TTC549 (cell line): Measurements from ENCODE around the gene LRP1.

ENCODE experiments used
- FAIRE-seq: peaks from 2 replicates; lab custom pipeline; 2012; peaks lifted over from hg19 to GRCh38; lab: Jason Lieb, UNC

LRP1 gene

DNA sequence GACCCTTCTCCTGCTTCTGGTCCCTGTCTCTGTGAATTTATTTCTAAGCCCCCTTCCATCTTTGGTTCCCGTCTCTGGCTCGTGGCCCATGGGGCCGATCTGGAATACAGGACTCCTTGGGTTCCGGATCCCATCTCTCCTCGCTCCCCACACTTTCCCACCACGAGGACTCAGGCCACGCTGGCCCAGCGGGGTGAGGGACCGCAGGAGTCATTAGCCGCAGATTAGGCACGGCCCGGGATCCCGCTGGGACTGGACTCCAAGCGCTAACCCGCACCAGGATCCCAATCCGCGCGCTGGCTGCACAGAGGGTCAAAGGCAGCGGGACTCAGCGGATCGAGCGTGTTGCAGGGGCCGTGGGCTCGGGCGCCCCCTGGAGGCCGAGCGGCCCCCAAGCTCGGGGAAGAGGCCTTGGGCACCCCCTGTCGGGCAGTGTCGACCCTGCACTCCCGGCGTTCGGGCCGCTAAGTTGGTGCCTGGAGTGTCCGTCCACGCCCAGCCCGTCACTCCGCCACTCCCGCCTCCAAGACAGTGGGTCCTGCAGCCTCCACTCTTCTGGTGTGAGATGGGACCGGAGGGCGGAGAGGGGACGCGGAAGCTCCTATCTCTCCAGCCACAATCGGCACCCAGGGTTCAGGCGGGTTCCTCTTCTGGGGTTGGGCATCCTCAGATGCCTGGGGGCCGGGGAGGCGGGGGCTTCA lies 110.7 kb downstream of the LRP1 start:
- FAIRE-seq = no peak

DNA sequence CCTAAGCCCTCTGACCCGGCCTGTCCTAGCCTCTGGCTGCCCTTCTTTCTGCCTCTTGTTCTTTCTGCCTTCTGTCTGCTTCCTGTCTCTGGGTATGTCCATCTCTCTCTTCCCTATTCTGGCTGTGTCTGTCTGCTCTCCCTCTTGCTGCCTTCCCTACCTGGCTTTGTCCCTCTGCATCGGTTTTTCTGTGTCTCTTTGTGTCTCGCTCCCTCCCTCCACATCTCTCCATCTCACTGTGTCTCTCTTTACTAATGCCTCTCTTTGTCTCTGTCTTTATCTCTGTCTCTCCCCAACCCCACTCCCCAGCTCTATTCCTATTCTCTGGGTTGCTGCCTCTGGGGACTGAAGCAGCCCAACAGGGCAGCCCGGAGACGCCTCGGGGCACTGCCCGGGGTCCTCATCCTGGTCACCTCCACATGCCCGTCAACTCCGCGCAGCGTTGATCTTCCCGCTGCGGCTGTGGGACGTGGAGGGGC lies 111.3 kb downstream of the LRP1 start:
- no peak for FAIRE-seq

DNA sequence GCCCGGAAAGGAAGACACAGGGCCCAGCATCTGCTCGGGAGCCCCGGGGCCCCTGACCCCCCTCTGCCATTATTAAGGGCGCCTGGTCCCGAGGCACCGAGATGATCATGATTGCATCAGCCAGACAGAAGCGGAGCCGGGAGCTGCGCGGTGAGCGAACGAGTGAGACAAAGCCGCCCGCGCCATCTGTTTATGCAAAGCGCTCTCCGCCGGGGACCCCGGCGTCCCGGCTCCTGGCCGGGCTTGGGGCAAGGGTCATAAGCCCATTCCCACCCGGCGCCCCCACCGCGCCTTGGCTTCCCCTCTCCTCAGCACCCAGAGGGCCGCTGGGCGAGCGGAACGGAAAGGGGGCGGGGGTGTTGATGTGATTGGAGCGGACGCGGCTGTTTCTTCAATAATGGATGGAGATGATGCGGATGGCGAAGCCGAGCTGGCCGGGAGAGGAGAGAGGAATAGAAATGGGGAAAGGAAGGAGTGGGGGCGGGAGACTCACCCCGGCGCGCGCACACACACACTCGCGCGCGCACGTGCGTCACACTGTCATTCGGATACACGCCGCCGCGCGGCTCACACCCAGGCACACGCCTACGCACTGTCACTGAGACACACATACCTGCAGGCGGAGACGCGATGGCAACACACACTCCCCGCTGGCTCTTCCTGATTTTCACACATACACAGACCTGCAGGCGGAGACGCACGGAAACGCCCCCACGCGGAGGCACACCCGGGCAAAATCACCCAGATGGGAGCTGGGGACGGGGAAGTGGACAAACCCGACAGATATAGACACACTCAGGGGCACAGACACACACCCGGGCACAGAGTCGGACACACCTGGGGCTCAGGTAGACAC lies 112.0 kb downstream of the LRP1 start:
- FAIRE-seq = no peak

DNA sequence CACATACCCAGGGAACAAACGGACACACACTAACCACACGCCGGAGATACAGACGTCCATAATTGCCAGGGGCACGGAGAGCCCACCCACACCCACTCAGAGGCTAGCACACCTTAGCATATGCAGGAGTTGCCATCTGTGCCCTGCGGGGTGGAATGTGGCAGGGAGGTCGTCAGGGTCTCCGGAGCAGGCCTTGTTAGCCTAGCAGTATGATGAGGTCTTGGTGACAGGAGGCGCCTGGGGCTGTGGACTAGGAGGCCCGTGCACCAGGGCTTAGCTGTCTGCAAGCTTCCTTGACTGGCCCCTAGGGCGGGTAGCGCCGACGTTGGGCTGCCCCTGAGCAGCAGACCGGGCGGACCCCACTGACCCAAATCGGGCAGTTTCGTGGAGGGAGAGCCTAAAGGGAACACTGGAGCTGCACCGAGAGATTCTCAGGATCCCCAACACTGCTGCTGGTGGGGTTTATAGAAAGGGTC lies 112.7 kb downstream of the LRP1 start:
- FAIRE-seq = no peak

DNA sequence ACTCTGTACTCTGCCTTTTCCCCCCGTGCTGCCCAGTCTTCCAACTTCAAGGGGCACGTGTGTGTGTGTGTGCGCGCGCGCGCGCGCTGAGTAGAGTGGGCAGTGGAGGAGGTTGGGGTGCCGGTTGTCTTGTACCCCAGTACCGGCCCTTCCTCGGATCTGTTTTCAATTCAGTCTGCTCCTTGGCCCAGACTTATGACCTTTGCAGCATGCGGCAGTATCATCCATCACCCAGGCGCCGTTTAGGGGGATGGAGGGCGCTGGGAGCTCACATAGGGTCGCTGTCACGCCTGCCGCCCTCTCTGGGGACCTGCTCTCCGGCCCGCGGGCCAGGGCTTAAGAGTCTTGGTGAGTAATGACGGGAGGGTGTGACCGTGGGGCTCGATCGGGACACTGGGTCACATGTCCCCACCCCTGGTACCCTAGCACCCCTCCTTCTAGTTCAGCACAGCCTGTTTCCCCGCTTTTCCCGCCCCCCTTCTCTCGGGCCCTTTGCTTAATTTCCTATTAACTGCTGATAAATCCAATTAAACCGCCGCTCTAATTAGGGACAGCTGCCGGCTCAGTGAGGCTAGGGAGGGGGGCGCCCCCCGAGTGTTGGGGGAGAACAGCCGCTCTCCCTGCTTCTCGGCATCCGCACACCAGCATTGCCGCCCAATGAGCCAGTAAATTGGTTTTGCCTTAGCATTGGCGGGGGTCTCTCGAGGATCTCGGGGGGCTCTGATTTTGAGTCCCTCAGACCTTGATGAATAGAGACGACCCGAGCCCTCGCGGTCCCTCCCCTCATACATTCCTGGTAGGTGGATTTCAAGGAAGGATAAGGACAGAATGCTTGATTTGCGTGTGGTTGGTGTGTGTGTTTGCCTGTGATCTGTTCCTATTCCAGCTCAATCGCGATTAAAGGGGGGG lies 113.4 kb downstream of the LRP1 start:
- no peak for FAIRE-seq

DNA sequence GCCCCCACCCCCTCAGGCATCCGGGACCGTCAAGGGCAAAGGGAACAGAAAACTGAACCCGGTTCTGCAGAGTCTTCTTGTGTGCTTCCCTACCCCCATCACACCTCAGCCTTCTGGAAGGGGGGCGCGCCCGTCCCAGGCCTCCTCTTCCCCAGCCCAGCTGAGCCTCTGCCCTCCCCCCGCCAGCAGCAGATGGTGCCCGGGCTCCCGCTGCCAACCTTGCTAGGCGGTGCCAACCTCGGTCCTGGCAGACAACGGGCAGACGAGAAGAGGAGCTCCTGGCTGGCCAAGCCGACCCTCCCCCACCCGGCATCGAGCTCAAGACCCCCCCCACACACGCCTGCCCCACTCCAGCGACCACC lies 114.0 kb downstream of the LRP1 start:
- FAIRE-seq = no peak

DNA sequence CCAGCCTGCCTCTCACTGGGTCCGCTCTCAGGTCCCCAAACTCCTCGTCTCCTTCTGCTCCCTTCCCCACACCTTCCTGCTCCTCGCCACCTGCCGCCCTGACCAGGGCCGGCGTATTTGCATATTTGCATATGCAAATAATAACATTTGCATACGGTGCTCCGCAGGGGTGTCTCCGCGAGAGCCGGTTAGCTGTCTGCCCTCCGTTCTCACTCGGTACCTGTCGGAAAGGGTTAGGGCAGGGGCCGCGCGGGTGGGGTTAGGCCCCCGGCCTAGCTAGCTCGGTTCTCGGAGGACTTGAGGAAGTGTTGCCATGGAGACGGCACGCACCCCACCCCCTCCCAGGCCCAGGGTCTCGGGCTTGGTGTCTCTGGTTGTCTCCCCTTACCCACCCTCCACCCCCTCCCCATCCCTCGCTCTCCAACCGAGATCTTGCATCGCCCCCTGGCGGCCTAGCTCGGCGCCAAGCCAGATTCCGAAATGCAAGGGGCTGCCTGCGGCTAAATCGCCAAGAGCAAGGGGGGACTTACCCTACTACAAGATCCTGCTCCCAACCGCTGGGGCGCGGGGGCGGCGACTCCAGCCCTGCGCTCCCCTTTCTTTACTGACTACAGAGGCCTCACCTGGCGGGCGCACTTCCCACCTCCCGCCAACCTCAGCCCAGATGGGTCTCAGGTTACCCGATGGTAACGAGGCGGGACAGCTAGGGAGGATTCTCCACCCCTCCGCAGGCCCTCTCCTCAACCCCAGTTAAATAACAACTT lies 114.6 kb downstream of the LRP1 start:
- FAIRE-seq = no peak

DNA sequence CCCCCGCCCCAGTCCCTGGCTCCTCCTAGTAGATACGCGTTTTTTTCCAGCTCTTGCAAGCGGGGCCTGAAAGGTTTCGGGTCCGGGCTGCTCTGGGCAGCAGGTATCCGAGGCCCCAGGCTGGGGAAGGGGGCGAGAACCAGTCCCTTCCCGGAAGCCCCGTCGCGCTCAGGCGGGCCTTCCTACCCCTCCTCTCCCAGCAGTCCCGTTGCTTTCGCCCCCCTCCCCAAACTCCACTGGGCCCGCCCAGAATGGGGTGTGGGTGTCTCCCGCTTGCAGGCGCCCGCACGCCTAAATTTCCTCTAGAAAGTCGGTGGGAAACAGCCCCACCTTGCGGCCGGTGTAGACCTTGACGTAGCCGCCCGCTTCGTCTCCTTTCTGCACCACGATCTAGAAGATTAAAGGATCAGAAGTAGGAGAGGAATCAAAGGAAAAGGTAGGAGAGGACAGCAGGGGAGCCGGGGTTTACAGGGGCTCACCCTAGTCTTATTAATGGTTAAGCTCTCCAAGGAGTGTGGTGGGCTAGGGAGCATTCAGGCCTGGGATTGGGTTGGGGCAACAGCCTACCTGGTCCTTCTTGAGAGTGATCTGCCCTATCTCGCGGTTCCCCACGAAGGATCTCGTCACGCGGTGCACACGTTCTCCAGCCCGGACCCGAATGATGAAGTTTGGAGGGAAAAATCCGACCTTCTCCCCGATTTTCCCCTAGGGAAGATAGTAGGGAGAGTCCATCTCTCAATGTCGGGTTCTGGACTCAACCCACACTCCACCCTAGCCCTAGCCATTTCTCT lies 115.4 kb downstream of the LRP1 start:
- FAIRE-seq = no peak

DNA sequence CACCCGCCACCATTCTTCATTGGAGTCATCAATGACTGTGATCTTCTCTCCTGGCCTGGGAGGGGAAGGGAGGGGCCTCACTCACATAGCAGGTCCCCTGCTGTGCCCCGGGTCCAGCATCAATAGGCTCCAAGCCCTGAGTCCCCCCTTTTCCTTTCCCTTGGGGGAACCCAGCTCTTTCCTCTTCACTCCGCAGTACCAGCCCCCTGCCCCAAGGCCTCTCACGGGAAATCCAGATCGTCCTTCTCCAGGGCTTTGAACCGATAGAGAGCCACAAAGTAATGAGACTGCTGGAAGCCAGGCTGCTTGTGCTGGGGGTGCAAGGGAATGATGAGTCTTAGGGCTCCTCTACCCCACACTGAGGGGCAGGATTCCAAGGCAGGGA lies 116.0 kb downstream of the LRP1 start:
- FAIRE-seq = no peak

DNA sequence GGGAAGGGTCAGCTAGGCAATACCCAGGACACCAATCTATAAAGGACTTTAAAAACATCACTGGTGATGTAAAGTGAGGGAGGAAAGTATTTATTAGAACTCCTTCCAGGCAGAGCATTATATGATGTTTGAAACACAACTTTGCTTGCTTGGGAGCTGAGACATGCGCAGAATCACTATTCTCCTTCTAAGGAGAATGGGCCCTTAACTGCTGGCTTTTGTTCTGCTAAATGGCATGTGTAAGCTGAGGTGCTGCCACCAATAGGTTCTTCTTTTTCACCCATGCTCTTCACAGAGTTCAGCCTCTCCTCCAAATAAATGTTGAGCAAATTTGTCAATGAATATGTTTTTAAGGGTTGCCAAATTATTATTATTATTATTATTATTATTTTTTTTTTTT lies 118.8 kb downstream of the LRP1 start:
- no peak for FAIRE-seq

DNA sequence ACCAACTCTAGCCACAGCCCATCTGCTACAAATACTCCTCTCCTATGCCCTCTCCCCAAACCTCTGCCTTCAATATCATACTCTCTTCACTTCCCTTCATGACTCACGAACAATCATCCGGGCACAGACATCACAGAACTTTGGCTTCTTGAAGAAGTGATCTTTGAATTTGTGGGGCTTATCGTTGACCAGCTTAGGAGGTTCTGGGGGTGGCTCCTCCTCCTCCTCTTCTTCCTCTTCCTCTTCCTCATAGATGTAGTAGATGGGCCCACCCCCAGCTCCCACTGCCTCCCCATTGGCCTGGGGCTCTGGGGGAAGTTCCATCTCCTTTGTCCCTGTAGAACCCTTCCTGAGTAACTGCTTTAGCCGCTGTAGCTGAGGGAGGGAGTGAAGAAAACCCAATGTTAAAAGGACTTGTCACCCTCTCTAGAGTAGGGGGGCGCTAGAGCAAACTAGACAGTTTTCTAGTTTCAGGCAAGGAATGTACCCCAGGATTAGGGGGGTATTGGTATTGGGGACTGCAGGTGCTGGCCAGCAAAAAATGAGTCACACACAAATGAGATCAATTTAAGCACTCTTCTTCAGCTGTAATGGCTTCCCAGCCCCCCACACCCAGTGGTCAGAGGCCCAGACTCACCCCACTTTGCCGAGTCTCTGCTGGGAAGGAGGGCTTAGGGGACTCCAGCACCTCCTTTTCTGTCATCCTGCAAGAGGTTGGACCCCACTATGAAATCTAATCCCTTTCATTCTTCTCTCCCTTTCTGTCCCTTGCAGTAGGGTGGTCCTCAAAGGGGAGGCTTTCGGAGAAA lies 120.9 kb downstream of the LRP1 start:
- no peak for FAIRE-seq

DNA sequence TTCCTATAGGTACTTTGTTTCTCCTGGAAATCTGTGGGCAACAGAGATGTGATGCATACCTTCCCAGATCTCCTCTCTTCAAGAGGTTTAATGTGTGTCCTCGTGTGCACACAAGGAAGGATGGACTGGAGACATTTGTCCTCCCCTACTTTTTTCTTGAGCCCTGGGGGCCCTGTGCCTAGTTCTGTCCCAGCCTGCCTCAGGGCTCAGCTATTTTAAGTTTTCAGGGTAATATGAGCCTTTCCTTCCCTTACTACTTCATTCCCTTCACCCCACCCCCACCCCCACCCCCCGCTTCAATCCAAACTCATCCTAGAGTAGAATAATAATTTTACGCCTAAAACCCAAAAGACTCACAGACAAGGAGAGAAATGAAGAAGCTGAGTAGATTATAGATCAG lies 122.3 kb downstream of the LRP1 start:
- FAIRE-seq = no peak

DNA sequence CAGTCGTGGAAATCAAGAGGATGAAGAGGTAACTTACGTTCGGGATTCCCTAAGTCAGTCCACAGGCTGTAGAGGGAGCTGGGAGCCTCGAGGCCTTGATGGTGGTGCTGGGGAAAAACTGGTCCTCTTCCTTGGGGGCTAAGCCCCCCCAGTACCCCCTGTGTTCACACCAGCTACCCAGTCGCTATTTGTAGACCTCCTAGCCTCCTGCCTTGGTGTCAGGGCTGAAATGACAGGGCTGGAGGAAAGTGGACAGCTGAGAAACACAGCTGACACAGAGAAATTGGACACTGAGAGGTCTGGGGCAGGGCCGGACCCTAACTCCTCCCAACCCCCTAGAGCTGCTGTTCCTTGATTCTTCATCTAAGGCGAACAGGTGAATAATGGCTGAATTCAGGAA lies 122.7 kb downstream of the LRP1 start, which contains the start of gene STAC3:
Gene STAC3 (minus strand): TSS at position 232 of the 400 bp plus-strand sequence. CDS start 1,551 bp downstream, outside the sequence.
- FAIRE-seq = no peak

DNA sequence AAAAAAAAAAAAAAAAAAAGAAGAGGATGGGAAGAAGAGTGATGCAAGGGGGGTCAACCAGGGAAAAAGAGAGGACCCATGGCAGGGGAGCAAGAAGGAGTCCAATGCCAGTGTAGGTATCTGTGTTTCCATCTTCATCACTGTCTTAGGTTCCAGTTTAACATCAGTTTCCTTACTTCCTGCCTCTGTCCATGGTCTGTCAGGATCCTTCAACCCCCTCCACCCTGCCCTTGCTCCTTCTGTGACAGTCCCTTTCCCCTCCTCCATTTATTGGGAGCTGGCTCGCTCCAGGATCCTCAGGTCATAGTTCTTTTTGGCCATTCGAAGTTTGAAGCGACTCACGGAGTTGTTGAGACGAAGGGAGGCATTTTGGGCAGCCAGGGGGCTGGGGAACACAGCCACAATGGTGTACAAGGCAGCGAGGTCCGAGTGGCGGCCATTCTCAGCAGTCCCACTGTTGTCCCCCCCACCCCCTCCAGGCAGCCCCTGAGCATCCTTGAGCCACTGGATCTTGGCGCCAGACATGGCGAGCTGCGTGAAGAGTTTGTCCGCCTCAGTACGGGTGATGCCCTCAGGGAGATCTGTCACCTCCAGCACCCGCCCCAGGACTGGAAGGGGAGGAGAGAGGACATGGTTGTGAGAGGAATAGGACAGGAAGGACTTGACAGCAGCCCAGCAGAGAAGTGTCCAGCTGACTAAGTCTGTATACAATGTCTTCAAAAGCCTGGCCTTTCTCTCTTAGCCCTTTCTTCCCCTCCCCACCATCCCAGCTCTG lies 126.4 kb downstream of the LRP1 start:
- FAIRE-seq = no peak

DNA sequence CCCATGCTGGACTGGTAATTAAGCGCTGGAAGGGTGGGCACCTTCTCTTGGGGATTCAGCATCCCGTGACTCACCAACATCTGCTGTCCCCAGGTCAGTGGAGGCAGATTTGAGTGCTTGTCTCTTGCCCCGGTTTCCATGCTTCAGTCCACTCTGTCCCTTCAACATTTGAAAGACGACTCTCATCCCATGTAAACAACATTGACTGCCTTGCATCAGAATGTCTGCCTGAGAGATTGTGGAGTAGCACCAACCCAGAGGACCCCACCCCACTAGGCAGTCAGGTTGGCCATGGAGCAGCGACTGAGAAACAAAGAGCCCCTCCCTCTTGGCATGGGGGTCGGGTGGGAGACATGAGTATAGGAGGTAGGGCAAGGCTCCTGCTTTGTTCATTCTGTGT lies 127.6 kb downstream of the LRP1 start:
- no peak for FAIRE-seq

DNA sequence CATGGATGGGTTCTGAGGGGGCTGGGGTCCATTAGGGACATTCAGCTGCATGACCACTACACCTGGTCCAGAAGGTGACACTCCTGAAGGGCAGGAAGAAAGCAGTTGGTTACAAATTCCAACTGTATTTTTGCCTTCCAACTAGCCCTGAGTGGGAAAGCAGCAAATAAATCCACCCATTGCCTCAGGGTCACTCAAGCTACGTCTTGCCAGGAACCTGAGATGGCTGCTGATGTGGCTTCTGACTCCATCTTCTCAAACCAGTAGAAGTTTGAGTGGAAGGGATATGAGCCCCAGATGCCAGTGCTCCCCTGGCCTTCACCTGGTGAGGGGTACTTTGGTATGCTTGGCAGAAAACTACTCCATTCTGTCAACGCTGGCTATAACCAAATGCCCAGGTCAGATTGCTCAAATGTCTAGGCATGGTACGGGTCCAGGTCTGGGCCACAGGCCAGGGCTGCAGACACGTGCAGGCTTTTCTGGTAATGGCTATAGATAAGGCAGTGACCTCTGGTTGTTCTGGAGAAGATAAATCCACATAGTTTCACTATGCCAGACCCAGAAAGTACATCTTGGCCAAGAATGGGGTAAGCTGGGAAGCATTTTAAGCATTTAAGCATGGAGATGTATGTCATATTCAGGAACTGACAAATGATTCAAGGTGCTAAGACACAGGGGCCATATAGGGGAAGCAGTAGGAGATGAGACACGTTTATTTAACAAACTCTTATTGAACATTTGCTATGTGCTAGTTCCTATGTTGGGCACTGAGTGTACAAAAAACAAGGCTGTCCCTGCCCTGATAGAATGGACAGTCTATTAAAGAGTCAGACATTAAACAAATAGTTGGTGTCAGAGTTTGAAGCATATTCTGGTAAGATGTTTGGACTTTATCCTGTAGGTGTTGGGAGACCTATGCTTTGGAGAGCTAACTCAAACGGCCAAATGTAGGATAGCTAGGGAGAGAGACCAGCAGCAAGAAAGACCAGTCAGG lies 131.0 kb downstream of the LRP1 start:
- no peak for FAIRE-seq

DNA sequence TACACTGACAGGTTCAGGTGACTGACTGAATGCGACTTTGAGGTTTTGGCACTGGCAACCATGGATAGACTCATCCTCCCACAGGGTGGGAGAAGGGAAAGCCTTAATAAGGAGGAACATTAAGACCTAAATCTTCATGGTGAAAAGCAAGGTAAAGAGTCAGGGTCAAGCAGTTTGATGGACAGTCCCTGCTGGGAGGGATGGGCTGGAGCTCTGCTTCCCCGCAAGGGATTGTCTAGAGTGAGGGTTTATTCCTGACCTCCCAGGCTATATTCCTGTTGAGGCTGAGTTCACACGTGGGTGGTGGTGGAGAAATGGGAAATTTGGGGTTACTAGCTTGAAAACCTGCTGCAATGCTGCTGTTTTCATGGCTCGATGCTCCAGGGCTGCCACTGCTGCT lies 132.1 kb downstream of the LRP1 start:
- FAIRE-seq = no peak

DNA sequence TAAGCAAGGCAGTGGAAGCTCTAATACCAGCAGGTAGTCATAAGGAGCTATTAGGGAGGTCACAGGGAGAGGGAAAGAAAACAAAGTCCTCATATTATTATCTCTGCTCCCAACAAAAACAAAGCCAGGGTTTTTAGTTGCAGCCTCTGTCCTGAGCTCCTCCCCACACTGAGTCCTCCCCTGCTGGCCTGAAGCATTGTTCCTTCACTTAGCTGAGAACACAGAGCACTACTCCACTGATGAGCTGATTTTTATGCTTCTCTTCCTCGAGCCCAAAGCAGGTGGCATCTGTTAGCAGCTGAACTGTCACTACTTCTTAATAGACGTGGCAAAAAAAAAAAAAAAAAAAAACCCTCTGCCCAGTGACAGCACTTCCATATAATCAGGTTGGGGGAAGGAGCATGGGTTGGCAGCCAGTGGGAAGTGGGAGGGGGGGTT lies 133.2 kb downstream of the LRP1 start:
- FAIRE-seq = no peak
